HT-29 (cell line): Measurements from ENCODE around the gene NTN4. TPM values are rescaled to one million over a fixed set of nuclear protein-coding genes. Genes with fewer than 3 reads are reported as not detected.
A peak's percentile ranks its signal among the peaks of the same experiment; 100 is the strongest.
"Not testable (repeated sequence)": the region's sequence is repeated elsewhere in the genome, so short reads cannot be mapped to it uniquely, and the experiment has no call there.

Experiments
- DNase-seq: peaks from one replicate; pipeline ENCODE4 v3.0.0-alpha.2; 2015; ENCODE audit warnings: low spot score
- total RNA-seq: library from RNA; depleted of rRNA; stranded (reverse); fragments of >200 nt; shearing (Covaris generic); gene quantifications from 2 replicates; pipeline ENCODE4 v1.2.3, GENCODE V29; 2014

The NTN4 gene
- total RNA-seq, 1 experiment from 2014 or later: 18.1 TPM

DNA sequence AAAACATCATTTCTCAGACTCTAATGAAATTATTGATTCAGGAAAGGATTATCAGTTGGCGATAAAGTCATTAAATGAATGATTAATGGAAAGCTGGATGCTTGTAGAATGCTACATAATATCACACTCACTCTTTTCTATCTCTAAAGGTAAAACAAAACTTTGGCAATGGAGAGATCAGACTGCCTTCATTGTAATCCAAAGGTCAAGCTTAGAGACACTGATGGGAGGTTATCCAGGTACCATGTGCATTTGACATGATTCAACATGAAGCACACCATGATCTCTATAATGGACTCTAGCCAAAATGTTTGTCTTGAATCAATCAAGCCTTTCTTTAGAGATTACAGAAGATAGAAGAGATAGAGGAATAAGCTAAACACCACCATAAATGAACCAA, 129.2 kb downstream of the NTN4 start:
- DNase-seq: no peak

GRCh38 chr12:95658386-95658785, 132.2 kb downstream of the NTN4 start:
- no peak for DNase-seq

GRCh38 chr12:95654665-95655064, 135.9 kb downstream of the NTN4 start:
- not testable (repeated sequence) for DNase-seq

DNA sequence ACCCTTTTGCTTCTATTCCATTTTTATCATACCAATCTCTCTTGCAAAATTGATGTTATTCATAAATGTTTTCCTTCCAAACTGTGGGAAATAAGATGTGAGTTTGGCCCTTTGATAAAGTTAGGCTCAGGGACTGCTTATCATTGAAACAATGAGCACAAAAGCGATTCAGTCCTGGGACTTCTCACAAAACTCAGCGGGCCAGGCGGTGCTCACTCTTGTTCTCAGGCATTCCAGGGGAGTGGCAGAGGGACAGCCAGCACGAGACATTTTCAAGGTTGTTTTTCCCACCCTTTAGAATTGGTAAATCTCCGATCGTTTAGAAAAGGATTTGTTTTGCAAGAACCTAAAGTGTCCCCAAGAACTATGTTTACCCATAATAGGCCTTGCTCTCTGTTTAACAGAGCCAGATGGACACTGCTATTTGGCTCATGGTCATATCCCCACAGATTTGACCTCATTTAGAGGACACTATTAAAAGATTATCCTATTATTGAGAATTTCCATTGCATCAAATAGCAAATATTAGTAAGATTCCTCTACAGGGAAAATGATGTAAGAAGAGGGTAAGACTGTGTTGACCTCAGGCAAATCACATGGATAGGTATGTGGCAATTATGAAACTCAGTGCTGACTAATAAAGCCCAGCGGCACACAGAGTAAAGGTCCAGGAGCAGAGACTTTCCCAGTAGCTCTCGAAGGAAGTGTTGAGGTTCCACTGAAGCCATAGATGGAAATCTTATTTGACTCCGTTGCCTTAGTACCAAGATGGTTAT, 136.6 kb downstream of the NTN4 start:
- no peak for DNase-seq

- DNase-seq: no peak
Observed at GRCh38 chr12:95651681-95652080, 138.9 kb downstream of the NTN4 start.

GRCh38 chr12:95648990-95649791, 141.4 kb downstream of the NTN4 start:
- DNase-seq: peak; percentile 85

GRCh38 chr12:95646781-95647190, 143.8 kb downstream of the NTN4 start:
- no peak for DNase-seq

DNA sequence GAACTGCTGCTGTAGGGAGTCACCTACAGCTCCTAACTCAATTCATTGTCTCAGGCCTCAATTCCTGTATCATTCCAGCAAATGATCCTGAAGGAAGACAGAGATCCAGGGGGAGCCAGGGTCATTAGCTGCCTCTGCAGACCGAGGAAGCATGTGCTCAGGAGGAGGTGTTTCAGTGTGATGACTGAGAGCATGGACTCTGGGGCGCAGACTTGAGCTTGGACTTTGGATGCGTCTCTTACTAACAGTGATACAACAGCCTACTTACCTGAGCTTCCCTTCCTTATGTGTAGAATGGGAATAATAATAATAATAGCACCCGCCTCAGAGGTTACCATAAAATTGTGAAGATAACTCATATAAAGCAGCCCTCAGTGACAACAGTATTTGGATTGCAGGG, 147.3 kb downstream of the NTN4 start:
- DNase-seq: no peak

DNA sequence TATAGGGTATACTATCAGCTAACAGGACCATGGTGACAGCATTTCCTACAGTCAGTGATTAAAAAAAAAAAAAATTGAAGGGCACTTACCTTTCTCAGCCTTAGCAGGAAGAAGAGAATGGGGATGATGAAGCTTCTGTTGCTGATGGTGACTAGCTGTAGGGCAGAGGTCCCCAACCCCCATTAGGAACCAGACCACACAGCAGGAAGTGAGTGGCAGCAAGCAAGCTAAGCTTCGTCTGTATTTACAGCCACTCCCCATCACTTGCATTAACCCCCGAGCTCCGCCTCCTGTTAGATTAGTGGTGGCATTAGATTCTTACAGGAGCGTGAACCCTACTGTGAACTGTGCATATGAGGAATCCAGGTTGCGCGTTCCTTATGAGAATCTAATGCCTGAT, 148.0 kb downstream of the NTN4 start:
- DNase-seq: no peak

DNA sequence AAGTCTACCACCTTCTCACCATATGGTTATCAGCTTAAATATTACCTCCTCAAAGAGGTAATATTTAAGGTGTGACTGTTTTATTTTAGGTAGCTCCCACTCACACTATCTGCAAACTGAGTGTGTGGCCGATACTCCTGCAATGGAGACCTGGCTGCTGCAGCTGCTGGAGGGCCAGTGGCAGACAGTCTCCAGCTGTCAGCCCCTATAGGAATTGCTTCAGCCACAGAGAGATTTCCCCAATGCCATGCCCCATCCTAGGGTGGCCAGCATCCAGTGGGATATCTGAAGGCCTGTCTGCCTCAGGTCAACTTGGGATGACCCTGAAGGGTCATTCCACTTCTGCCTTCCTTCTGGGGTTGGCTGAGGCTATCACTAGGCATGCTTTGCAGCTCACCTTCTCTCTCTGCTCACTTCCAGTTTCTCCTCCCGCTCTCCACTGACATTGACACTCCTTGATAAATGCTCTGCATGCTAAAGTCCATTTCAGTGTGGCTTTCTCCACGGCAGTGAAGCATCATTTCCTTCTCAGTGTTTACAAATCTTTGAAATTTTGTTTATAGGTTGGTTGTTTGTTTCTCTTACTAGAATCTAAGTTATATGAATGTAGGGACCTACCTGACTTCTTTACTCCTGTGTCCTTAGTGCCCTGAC, 149.1 kb downstream of the NTN4 start:
- no peak for DNase-seq

DNA sequence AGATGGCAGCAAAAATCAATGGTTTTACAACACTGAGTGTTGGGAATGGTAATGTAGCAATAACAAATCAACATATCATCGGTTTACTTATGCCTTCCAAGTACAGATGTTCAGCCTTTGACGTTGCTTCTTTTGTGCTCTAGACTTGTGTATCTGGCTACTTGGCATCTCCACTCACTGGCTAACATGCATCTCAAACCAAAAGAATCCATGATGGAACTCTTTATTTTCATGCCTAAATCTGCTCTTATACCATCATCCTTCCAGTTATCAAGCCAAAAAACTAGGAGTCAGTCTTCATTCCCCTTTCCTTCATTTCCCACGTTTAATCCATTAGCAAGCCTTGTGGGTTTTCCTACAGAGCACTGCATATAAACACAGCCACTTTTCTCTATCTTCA, 150.0 kb downstream of the NTN4 start:
- DNase-seq: no peak

- DNase-seq: no peak
Observed at GRCh38 chr12:95637471-95638155, 153.0 kb downstream of the NTN4 start.

DNA sequence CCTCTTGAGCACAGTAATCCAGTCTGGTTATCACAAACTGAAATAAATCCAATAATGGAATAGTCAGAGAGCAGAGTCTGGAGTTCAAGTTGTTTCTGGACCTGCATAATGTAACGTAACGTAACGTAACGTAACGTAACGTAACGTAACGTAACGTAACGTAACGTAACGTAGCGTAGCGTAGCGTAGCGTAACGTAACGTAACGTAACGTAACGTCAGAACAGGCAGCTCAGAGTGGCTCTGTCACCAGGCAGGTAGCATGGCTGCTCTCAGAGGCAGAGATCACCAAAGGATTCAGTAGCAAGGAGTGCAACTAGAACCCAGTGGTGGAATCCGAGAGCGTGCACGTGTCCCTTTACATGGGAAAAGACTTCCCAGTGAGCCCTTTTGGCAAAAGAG, 153.6 kb downstream of the NTN4 start:
- no peak for DNase-seq

DNA sequence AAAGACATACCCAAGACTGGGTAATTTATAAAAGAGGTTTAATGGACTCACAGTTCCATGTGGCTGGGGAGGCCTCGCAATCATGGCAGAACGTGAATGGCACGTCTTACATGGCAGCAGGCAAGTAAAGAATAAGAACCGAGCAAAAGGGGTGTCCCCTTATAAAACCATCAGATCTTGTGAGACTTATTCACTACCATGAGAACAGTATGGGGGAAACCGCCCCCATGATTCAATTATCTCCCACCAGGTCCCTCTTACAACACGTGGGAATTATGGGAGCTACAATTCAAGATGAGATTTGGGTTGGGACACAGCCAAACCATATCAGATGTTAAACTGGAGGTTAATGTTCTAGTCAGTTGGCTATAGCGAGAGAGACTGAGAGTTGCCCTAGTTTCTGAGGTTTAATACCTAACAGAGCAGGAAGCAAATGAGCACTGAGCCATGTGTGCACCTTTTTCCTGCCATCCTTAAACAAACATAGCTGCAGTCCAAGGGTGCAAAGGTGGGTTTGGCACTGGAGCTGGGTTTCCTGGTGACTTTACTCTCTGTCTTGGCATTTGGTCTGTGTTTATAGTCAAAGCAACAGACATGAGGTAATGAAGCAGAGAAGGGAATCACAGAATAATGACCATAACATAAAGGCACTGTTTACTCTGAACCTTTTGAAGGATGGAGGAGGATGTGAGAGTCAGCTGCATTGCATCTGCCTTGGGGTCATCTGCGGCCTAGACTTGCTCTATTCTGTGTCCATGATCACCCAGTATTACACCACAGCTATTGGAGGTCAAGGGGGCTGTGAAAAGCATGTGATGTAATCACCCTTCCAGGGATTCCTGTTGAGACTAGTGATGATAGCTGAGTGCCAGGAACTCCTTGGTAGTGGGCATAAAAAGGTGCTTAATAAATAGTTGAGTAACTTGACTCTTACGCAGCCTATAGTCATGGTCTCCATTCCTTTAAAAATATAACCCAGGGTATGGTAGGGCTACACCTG, 155.6 kb downstream of the NTN4 start:
- peak; percentile 87 for DNase-seq

DNA sequence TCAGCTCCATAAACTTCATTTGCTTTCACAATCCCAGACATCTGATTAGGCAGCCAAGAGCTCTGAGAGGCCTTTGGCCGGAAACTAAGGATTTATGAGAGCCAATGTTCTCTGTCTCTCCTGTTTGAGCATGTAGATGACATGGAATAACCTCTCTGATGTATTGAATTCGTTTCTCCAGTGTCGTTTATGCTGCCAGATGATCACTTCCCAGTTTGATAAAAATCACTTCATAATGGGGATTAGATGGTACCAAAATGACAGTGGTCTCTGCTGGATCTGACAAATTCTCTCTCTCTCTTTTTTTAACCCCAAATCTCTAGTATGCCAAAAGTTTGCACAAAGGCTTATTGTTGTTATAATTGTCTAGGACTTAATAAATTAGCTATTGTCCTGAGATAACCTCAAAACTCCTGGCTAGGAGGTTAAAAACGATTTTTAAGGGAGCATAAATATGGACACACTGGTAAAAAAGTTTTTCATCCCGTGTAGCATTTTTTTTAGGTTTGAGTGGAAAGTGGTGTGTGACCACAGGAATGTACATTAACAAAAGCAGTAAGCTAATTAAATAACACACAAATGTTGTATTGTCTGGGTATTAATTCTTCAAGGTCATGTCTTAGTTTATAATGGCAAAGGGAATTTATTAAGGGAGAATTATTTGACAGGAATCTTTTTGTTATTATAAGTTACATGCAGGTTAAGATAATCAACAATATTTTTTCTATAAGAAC, 156.7 kb downstream of the NTN4 start:
- peak; percentile 79 for DNase-seq

GRCh38 chr12:95633049-95633731, 157.4 kb downstream of the NTN4 start:
- peak; percentile 84 for DNase-seq

DNA sequence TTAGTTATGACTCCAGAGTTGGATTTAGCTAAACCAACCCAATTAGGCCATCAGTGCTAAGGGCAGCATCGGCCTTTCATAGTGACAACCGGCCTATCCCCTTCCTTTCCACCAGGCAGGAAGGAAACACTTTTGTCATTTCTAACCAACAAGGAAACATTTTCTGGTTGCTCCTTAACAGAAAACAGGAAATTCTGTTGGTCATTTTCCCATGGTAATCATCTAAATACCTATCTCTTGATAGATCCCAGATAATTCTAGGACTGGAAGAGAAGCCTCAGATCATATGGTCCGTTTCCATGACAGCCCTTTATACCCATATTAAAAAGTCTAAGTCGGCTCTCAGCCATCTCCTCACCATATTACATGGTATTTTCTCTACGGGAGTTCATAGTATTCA, 160.1 kb downstream of the NTN4 start:
- peak; percentile 1 for DNase-seq

DNA sequence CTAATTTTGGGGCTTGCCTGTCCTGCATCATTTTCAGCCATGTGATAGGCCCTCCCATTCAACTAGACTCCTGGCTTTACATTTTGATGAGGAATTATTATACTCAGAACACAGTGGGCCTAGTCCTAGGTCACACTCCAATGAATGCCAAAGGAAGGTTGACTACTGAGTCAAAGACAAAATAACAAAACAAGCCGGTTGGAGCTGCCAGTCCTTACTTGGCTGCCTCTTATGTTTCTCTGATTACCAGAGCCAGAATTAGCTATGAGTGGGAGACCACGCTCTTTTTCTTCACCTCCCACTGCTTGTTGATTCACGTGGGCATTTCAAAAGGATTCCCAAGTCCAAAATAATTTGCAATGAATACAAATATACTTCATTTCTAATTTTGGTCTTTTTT, 161.2 kb downstream of the NTN4 start:
- no peak for DNase-seq

- DNase-seq: no peak
Observed at GRCh38 chr12:95626854-95627253, 163.7 kb downstream of the NTN4 start.
